Measurements from ENCODE around the gene PNMT.
A peak's percentile ranks its signal among the peaks of the same experiment; 100 is the strongest.

PNMT gene

GRCh38 chr17:39667945-39668924, at the start of gene PNMT:
PNMT (plus strand) TSS chr17:39668453; CDS start chr17:39668476, 23 bp downstream.
- peak; percentile 56 for DNase-seq

DNA sequence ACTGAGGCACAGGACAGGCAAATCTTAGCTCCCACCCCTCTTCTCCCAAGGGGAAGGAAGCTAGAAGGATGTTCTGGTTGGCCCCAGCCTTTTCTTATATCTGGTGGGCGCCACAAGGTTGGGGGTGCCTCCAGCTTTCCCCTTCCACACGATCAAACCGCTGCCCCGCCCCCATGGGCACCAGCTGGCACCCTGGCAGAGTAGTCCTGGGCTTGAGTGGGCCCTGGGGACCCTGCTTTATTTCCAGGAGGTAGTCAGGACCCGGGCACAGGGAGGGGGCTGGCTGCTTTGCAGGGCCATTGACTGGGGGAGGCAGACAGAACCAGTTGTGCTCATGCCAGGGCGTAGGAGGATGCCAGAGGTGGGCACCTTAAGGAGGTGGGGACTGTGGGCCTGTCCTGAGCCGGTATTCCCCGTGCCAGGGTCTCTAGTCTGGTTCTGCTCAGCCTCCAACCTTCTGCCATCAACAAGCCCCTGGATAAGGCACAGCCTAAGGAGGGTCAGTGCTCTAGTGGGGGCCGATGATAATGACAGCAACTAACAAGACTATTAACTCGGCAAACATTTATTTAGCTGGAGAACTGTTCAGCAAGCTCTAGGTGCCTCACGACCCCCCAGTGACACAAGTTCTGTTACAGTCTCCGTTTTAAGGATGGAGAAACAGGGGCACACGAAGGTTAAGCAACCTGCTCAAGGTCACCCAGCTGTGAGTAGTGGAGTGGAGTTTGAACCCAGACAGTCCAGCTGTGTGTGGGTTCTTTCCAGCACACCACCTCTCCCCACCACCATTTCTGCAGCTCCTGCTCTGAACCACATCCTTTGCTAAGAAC, 49.1 kb upstream of the PNMT start:
- no peak for DNase-seq

- no peak for DNase-seq
Measured at GRCh38 chr17:39619786-39620101, 48.5 kb upstream of the PNMT start.

DNA sequence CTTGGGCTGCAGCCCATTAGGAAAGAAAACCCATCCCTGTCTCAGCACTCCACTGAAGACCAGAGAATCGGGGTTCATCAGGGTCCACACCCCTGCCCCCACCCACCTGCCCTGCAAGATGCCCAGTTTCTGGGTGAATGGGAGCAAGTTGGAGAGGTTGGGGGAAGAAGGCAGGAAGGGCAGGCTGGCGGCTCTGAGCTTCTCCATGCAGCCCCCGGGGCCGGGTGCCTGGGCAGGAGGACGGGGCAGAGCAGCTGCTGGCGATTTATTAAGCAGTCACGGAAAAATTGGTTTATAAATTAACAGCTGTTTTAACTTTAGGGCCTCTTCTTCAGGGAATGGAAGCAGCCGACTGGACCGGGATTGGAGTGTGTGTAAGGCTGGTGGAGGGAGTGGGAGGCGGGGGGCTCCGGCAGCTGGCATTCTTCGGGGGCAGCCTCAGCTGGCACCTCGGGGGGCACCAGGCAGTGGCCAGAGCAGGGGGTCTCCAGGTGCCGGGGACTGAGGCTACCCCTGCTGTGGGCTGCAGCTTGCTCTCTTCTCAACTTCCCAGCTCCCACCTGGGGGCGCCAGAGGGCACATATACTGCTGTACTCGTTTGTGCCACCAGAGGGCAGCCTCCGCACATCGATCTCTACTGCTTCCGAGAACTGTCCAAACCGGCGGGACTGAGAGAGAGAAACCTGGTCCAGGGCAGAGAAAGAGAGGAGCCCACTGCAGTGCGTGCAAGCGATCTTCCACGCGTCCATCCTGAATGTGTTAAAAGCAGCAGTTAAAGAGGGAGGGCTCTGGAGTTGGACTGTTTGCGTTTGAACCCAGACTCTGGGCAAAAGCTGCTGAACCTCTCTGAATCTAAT, 46.5 kb upstream of the PNMT start:
- peak; percentile 73 for DNase-seq

DNA sequence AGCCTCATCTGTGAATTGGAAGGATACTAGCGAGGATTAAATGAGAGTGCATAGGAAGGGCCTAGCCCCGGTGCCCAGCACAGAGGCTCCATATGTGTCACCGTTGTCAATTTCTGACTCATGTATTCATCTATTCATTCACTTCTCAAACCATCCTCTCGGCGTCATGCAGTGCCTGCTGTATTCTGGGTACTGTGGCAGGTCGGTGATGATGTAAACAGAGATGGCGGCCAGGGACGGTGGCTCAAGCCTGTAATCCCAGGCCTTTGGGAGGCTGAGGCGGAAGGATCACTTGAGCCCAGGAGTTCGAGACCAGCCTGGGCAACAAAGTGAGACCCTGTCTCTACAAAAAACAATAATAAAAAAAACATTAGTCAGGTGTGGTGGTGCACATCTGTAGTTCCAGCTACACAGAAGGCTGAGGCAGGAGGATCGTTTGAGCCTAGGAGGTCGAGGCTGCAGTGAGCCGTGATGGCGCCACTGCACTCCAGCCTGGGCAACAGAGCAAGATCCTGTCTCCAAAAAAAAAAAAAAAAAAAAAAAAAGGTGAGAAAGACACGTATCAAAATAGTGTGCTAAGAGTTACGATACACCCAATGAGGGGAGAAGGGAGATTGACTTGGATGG, 45.8 kb upstream of the PNMT start:
- peak; percentile 64 for DNase-seq

GRCh38 chr17:39623356-39623950, 44.8 kb upstream of the PNMT start:
- peak; percentile 82 for DNase-seq

DNA sequence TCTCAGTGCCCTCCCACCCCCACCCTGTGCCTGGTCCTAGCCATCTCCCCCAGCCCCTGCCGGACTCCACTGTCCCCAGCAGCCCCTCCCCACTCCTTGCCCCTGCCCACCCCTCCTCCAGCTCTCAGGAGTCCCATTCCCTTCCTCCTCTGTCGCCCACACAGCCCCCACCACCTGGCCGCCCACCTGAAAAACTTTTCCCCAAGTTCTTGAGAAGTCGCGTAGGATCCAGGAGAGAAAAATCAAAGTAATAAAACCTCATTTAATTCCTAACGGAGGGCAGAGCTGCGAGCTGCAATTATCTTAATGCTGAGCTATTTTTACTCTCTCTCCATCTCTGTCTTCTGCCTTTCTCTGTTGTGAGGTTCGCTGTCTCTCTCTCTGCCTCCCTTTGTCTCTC, 43.9 kb upstream of the PNMT start:
- DNase-seq = no peak

- DNase-seq = no peak
Measured at GRCh38 chr17:39625198-39625785, 43.0 kb upstream of the PNMT start.

DNA sequence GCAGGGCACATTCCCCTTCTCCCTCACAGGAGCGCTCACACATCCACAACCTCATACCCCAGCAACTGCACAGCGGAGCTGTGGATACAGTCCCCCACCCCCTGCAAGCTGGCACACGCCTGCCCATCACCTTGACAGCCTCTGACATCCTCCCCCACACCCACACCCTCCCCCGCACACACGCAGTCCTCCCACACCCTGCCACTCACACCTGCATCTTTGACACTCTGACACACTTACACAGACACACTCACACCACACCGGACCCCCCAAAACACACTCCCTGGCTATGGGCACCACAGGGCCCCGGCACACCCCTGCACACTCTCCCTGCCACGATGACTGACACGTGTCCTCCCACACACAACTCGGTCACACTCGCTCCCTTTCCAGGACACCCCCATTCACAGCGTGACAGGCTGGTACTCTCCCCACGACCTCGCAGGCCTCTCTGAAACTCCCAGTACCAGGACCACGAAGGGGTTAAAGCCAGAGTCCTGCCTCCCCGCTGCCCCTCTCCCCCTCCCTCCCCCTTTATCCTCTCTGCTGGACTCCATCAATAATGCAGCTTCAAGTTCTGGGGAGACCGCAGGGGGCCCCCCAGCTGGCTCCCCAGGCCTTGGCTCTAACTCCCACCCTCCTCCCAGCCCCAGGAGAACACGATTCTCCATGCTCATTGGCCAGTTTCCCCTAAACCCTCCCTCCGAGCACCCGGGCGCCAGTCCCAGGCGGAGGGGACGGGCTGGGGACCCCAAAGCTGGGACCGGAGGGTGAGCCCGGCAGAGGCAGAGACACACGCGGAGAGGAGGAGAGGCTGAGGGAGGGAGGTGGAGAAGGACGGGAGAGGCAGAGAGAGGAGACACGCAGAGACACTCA, 41.8 kb upstream of the PNMT start, which contains the start of gene PPP1R1B:
Gene PPP1R1B, plus strand, starts transcription at position 782 of the 876 bp plus-strand sequence. CDS start 441 bp downstream, outside the sequence.
- no peak for DNase-seq

GRCh38 chr17:39627047-39627711, 41.1 kb upstream of the PNMT start:
- DNase-seq = no peak

GRCh38 chr17:39627712-39628516, 40.3 kb upstream of the PNMT start:
- no peak for DNase-seq

DNA sequence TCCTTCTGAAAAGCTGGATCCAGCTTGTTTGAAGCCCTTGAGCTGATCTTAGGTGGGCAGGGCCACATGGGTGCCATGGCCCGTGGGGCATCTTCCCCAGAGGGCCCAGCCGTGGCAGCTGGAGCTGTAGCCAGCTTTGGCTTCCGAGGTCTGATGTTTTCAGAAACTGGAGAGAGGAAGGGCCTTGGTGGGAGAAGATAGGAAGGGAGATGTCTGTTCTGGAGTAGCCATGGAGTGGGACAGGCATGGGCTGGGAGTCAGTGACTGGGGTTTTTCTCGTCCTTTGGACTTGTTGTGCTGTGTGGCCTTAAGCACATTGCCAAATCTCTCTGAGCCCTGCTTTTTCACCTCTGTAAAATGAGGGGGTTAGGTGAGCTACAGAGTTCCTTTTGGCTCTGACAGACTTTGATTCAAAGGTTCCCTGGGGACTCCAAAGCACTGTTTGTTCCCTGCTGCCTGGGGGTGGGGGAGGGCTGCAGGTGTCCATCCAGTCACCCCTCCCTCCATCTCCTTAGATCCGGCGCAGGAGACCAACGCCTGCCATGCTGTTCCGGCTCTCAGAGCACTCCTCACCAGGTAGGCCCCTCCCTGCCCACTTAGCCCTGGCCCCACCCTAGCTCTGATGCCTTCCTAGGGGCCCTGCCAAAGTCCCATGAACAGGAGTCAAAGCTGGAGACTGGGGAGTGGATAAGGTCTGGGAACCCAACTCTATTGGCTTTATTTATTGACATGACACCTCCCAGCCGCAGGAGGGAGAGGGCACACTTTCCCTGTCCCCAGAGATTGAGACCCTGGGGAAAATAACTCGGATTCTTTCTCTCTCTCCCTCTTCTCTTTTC, 39.4 kb upstream of the PNMT start:
- no peak for DNase-seq

DNA sequence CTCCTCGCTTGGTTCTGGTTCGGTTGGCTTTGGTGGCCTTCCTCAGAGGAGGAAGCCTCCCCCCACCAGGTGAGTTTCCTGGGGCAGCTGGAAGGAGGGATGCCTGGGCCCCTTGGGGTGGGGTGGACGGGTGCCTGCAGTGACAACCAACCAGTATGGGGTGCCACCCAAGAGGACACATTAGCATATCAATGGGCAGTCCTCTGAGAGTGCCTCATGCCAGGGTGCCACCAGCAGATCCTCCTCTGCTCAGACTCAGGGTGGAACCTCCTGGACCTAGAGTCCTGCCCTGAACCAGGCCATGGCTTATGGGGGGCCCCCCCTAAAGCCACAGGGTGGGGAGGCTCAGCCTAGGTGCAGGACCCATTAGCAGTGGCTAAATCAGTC, 38.8 kb upstream of the PNMT start:
- DNase-seq = no peak

DNA sequence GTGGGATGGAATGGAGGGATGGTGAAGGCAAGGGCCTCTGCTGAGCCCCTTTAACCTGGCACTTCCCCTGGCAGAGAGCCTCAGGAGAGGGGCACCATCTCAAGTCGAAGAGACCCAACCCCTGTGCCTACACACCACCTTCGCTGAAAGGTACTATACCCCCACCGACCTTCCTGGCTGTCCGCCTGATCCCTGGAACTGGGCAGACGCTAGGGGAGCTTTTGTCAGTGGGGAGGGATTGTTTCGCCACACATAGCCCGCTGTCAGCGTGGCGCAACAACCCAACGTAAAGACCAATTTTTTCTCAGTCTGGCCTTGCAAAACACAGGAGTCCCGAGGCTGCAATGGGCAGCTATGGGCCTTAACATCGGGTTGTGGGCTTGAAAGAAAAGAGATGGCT, 38.4 kb upstream of the PNMT start:
- DNase-seq = no peak

GRCh38 chr17:39631403-39631802, 36.9 kb upstream of the PNMT start:
- no peak for DNase-seq

DNA sequence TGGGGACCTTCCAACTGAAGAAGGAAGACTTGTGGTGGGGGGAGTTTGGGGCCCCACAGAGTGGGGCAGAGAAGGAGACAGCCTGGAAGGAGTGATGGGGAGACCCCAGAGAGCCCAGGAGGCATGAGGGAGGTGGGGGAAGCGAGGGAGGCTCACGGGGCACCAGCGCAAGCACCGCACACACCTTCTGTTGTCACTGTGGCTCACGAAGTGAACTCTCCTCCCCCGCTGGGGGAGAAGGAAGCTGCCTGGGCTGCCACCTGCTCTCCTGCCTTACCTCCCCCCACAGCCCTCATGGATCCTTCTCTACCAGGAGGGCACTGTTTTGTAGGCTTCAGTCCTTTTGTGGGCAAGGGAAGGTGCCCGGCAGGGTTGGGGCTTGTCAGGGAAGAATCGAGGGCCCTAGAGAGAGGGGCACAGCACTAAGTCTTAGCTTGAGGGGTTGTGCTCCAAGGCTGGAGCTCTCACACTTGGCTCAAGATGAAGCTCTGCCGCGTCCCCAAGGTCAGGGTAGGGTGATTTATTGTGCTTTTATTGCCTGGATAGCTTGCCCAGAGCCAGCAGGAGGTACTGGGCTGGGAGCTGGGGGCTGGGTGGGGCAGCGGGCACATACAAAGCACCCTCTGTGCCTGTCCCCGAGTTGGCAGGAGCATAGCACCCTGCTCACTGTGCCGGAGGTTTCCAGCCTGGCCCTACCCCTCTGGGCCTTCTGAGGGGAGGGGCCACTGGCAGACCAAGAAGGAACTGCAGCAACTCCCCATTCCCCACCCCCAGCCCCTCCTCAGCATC, 35.9 kb upstream of the PNMT start:
- no peak for DNase-seq

DNA sequence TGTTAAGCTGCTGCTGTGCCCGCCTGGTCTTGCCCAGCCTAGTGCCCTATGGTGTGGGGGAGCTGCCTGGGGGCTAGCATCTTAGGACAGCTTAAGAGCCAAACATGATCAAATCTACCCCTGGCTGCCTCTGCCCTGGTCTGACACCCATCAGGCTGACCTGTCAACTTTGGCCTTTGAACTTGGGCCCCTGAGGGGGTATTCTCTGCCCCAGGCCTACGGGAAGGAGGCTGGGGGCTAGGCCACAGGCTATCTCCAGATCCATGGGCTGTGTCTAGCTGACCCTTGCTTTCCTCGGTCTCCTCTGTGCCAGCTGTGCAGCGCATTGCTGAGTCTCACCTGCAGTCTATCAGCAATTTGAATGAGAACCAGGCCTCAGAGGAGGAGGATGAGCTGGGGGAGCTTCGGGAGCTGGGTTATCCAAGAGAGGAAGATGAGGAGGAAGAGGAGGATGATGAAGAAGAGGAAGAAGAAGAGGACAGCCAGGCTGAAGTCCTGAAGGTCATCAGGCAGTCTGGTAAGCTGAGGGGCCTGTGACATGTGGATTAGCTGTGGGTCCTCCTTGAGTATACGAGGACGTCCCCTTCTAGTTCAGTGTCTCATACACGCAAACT, 34.6 kb upstream of the PNMT start:
- DNase-seq = no peak

Data from stimulated activated naive CD4-positive, alpha-beta T cell treated with Interleukin-2 at 50 U/mL for 16 hours (primary cell).